ENCODE results near the gene ARID5A. TPM values are rescaled to one million over a fixed set of nuclear protein-coding genes. Genes with fewer than 3 reads are reported as not detected.

ARID5A gene
- total and polyA plus RNA-seq, 9 of the 15 experiments (the other 6 are each of a cell fraction or from before 2014, with no cell fraction given), result 0.14 to 12.5 (median 3.0) TPM

GRCh38 chr2:96531872-96532505 lies 4.6 kb upstream of the ARID5A start (continued):
- TF ChIP-seq E2F6 (IDR thresholded peaks at IDR 0.05; ENCODE audit: borderline replicate concordance in 1 of 2, extremely low read depth in 1 of 2, insufficient read depth in 1 of 2, insufficient read length in 1 of 2, low read depth in 1 of 2, low read length in 1 of 2, poor library complexity in 1 of 2, severe bottlenecking in 1 of 2) (no peak), SRF (CRISPR knock-in tag; IDR thresholded peaks at IDR 0.05) (no peak), SRSF7 (optimal IDR thresholded peaks at IDR 0.05; ENCODE audit: low read depth, low read length) (no peak), HINFP (tag; conservative IDR thresholded peaks at IDR 0.05; ENCODE audit: low read depth) (no peak), RFX1 (IDR thresholded peaks at IDR 0.05) (no peak; the same call in 1 of the 2 replicates), ZNF79 (CRISPR knock-in tag; IDR thresholded peaks at IDR 0.05; ENCODE audit: low read depth) (no peak), RAD51 (IDR thresholded peaks at IDR 0.05; ENCODE audit: borderline replicate concordance, low read depth) (no peak), FOXM1 (IDR thresholded peaks at IDR 0.05; ENCODE audit: low read depth) (no peak), FOXM1 (CRISPR knock-in tag; IDR thresholded peaks at IDR 0.05; ENCODE audit: low read depth) (no peak), MYC (IDR thresholded peaks at IDR 0.05; ENCODE audit: low read depth, low read length) (0 out of 2 replicates have a peak, but pooled peaks have one; percentile 13), MYC (CRISPR knock-in tag; IDR thresholded peaks at IDR 0.05; ENCODE audit: borderline replicate concordance, low read depth) (no peak), MCM7 (IDR thresholded peaks at IDR 0.05) (no peak), STAT5B (CRISPR knock-in tag; IDR thresholded peaks at IDR 0.05) (no peak), AFF1 (IDR thresholded peaks at IDR 0.05; ENCODE audit: low read depth in 1 of 2, partially characterized antibody in 2 of 2) (peak in 1 of 2 experiments; percentile 94), ZFP36 (IDR thresholded peaks at IDR 0.05; ENCODE audit: low read depth, low read length, partially characterized antibody) (no peak), PCBP1 (IDR thresholded peaks at IDR 0.05; ENCODE audit: low read depth, low read length, poor library complexity, severe bottlenecking) (no peak), CSDE1 (IDR thresholded peaks at IDR 0.05) (no peak), ZNF512 (tag; IDR thresholded peaks at IDR 0.05) (no peak), ARHGAP35 (IDR thresholded peaks at IDR 0.05; ENCODE audit: partially characterized antibody) (no peak)
